ENCODE results near the gene TFE3.

Gene TFE3

DNA sequence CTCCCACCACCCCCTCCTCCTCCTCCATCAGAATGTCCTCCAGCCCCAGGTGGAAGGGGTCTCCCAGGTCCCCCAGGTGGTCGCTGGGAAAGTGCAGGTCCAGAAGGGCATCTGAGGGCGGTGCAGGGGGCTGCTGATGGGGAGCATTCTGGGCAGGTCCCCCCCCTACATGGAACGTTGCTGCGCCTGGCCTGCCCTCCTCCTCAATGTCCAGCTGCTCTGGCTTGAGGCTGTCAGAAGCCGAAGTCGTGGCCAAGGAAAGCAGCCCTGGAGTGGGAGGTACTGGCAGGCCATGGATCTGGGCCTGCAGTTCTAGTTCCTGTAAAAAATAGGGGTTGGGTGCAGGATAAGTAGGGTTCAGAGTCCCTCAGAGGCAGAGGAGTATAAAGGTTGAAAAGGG, 12.9 kb downstream of the TFE3 start:
- H3K4me3 ChIP-seq (ENCODE audit: low read depth, low read length) = no peak overlapping the region
- TF ChIP-seq, protein P1, sequence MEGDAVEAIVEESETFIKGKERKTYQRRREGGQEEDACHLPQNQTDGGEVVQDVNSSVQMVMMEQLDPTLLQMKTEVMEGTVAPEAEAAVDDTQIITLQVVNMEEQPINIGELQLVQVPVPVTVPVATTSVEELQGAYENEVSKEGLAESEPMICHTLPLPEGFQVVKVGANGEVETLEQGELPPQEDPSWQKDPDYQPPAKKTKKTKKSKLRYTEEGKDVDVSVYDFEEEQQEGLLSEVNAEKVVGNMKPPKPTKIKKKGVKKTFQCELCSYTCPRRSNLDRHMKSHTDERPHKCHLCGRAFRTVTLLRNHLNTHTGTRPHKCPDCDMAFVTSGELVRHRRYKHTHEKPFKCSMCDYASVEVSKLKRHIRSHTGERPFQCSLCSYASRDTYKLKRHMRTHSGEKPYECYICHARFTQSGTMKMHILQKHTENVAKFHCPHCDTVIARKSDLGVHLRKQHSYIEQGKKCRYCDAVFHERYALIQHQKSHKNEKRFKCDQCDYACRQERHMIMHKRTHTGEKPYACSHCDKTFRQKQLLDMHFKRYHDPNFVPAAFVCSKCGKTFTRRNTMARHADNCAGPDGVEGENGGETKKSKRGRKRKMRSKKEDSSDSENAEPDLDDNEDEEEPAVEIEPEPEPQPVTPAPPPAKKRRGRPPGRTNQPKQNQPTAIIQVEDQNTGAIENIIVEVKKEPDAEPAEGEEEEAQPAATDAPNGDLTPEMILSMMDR (IDR thresholded peaks at IDR 0.05; ENCODE audit: insufficient read depth, low read depth, low read length, missing control alignments) = no peak
- no peak for DNase-seq (ENCODE audit: low read depth)

DNA sequence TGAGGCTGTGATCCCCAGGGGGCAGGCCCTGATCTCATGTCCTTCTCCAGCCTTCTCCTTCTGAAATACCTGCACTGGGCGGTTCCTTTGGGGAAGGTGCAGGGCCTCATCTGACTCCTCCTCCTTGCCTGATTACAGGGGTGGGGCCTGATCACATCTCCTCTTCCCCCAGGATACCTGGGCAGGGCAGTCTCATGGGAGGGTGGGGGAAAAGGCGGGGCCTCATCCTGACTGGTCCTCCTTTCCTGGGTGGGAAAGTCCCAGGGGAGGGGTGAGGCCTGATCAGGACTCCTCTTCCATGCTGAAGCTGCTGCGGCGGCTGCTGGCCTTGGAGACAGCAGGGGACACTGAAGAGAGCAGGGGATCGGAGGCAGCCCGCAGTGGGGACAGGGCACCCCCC, 13.3 kb downstream of the TFE3 start:
- TF ChIP-seq, protein P1 (IDR thresholded peaks at IDR 0.05; ENCODE audit: insufficient read depth, low read depth, low read length, missing control alignments) = no peak
- H3K4me3 ChIP-seq (ENCODE audit: low read depth, low read length) = no peak overlapping the region
- DNase-seq (ENCODE audit: low read depth) = no peak

DNA sequence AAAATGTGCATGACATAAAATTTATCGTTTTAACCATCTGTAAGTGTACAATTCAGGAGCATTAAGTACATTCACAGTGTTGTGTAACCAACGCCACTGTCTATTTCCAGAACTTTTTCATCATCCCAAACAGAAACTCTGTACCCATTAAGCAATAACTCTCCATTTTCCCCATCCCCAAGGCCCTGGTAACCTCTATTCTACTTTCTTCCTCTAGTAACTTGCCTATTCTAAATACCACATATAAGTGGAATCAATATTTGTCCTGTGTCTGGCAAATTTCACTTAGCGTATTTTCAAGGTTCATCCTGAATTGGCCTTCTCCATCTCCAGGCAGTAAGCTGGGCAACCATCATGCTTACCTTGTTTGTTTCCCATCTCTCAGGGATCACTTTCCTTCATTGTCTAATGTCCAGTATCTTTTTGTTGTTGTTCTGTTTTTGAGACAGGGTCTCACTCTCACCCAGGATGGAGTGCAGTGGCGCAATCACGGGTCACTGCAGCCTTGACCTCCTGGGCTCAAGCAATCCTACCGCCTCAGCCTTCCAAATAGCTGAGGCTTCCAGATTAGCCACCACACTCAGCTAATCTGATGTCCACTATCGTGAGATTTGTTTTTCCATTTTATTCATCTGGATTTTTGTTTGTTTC, 23.4 kb downstream of the TFE3 start:
- TF ChIP-seq, protein P1 (IDR thresholded peaks at IDR 0.05; ENCODE audit: insufficient read depth, low read depth, low read length, missing control alignments) = no peak
- no peak for DNase-seq (ENCODE audit: low read depth)
- no peak overlapping the region for H3K4me3 ChIP-seq (ENCODE audit: low read depth, low read length)

DNA sequence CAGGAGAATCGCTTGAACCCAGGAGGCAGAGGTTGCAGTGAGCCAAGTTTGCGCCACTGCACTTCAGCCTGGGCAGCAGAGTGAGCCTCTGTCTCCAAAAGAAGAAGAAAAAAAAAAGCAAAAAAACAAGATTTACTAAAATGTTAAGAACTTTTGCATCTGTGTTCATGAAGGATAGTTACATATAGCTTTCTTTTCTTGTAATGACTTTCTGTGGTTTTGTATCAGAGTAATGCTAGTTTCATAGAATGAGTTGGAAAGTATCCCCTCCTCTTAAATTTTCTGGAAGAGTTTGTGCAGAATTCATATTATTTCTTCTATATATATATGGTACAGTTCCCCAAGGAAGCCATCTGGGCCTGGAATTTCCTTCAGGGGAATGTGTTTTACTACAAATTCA, 24.1 kb downstream of the TFE3 start:
- no peak for DNase-seq (ENCODE audit: low read depth)
- no peak overlapping the region for H3K4me3 ChIP-seq (ENCODE audit: low read depth, low read length)
- TF ChIP-seq, protein P1 (IDR thresholded peaks at IDR 0.05; ENCODE audit: insufficient read depth, low read depth, low read length, missing control alignments) = no peak

DNA sequence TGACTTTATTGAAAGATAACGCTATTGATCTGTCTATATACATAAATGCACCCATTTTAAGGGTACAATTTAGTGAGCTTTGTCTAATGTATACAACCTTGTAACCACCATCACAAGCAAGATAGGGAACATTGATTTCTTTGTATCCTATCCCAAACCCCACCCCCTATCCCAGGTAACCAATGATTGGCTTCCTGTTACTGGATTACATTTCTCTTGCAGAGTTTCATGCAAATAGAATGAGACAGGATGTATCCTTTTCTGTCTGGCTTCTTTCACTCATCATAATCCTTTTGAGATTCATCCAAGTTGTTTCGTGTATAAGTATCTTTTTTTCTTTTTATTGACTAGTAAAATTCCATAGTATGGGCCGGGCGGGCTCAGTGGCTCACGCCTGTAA, 39.5 kb downstream of the TFE3 start:
- no peak for DNase-seq (ENCODE audit: low read depth)
- TF ChIP-seq, protein P1 (IDR thresholded peaks at IDR 0.05; ENCODE audit: insufficient read depth, low read depth, low read length, missing control alignments) = no peak
- no peak overlapping the region for H3K4me3 ChIP-seq (ENCODE audit: low read depth, low read length)

DNA sequence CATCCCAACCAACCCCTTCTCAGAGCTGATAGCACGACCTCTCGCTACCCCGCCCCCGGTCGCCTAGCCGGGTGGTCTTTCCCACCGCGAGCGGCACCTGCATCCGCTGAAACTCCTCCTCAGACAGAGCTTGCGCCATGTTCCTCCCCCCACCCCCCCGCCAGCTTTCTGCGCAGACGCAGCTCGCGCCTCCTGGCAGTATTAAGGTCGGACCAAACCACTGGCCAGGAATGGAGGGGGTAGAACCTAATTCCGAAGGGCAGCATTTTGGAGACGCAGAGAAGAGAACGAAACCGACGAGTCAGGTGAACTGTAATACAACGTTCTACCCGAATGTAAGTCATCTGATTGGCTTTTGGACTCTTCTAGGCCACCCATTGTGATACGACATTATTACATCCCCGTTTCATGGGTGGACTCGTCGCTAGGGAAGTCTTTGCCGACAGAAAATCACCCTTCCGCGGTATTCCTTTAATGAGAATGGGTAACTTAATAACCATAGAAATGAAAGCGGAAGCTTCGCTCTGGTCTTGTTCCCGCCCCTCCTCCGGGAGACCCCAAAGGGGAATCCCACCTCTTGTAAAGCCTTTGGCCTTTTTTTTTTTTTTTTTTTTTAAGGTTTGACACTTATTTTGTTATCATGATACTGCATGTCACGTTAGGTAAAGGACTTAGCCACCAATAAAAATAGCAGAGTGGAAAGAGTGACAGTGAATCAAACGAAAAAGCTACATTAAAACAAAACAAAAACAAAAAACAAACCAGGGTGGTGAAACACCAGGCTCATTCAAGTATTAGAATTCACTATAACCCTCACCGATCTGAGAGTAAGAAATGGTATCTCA, 40.8 kb downstream of the TFE3 start, which contains the start of gene GRIPAP1:
Gene GRIPAP1, minus strand, starts transcription at position 174 of the 845 bp plus-strand sequence. Its CDS starts 35 bp downstream, at position 139.
- H3K4me3 ChIP-seq (ENCODE audit: low read depth, low read length) = peak within 1 kb of the TSS; percentile 77
- TF ChIP-seq, protein P1 (IDR thresholded peaks at IDR 0.05; ENCODE audit: insufficient read depth, low read depth, low read length, missing control alignments) = no peak
- peak; percentile 94 for DNase-seq (ENCODE audit: low read depth)

Data from GM12865 (cell line).